Endothelial cell of umbilical vein (primary cell): ENCODE data around the gene LTA4H.

ENCODE experiments used
- MYC ChIP-seq: IDR thresholded peaks from one replicate; pipeline ENCODE4 v1.6.1; 2011; ENCODE audit warnings: mild to moderate bottlenecking, low read depth, low read length
- POLR2A ChIP-seq: IDR thresholded peaks from 2 replicates; pipeline ENCODE4 v1.6.1; 2012; ENCODE audit warnings: low read depth, mild to moderate bottlenecking, control low read depth, low read length
- TF ChIP-seq, protein P1 (sequence below), 2 donors: IDR thresholded peaks; 1 replicate in 1 of 2; 2 replicates in 1 of 2; pipeline ENCODE4 v1.5.1; 2011; ENCODE audit warnings: low read length in 2 of 2, mild to moderate bottlenecking in 2 of 2, moderate library complexity in 2 of 2, control low read depth in 1 of 2, inconsistent platforms in 1 of 2, low read depth in 1 of 2; ENCODE audit not compliant: insufficient read depth in 1 of 2; ENCODE audit errors: extremely low read depth in 1 of 2

DNA sequence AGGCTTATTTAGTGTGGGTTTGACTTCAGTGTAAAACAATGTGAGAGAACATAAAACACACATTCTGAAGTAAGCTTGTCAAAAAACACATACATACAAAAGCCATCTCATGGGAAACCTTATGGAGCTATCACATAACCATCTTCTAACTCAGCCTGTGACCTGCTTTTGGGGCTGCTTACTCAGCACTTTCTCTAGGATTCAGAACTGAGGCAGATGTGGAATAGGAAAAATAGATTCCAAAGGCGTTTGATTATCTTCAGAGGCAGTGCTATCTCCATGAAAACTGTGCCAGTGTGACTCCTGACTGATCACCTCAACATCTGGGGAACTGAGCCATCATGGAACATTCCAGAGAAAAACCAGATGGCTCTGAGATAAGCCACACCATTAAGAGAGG is 52.8 kb downstream of the LTA4H start:
- TF ChIP-seq, protein P1, sequence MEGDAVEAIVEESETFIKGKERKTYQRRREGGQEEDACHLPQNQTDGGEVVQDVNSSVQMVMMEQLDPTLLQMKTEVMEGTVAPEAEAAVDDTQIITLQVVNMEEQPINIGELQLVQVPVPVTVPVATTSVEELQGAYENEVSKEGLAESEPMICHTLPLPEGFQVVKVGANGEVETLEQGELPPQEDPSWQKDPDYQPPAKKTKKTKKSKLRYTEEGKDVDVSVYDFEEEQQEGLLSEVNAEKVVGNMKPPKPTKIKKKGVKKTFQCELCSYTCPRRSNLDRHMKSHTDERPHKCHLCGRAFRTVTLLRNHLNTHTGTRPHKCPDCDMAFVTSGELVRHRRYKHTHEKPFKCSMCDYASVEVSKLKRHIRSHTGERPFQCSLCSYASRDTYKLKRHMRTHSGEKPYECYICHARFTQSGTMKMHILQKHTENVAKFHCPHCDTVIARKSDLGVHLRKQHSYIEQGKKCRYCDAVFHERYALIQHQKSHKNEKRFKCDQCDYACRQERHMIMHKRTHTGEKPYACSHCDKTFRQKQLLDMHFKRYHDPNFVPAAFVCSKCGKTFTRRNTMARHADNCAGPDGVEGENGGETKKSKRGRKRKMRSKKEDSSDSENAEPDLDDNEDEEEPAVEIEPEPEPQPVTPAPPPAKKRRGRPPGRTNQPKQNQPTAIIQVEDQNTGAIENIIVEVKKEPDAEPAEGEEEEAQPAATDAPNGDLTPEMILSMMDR (IDR thresholded peaks at IDR 0.05; ENCODE audit: extremely low read depth in 1 of 2, insufficient read depth in 1 of 2, low read depth in 1 of 2, low read length in 2 of 2): no peak
- no peak for TF ChIP-seq POLR2A
- no peak for TF ChIP-seq MYC
